NCI-H146 treated with DMSO at 0.1 percent for 48 hours (cell line): ENCODE measurements around the gene COMMD1.
"Not testable (repeated sequence)": the region's sequence is repeated elsewhere in the genome, so short reads cannot be mapped to it uniquely, and the experiment has no call there.

ENCODE experiments used
- DNase-seq: peaks from one replicate; lab custom pipeline; 2025; ENCODE audit not compliant: unreplicated experiment; lab: John Stamatoyannopoulos, UW

COMMD1 gene

GRCh38 chr2:62136956-62137830 is 231.7 kb downstream of the COMMD1 start:
- no peak for DNase-seq

- no peak for DNase-seq
Observed at GRCh38 chr2:62140426-62141141, 235.1 kb downstream of the COMMD1 start.

GRCh38 chr2:62141142-62141740 is 235.8 kb downstream of the COMMD1 start:
- no peak for DNase-seq

- no peak for DNase-seq
Observed at GRCh38 chr2:62142054-62142453, 236.6 kb downstream of the COMMD1 start.

- DNase-seq, result no peak
Observed at GRCh38 chr2:62143696-62144095, 238.2 kb downstream of the COMMD1 start.

GRCh38 chr2:62144689-62145477 is 239.4 kb downstream of the COMMD1 start:
- DNase-seq, result no peak

- no peak for DNase-seq
Observed at GRCh38 chr2:62145478-62146100, 240.1 kb downstream of the COMMD1 start.

- DNase-seq, result not testable (repeated sequence)
Observed at GRCh38 chr2:62146790-62147189, 241.3 kb downstream of the COMMD1 start.

GRCh38 chr2:62147610-62148301 is 242.3 kb downstream of the COMMD1 start:
- DNase-seq, result no peak

GRCh38 chr2:62149708-62150107 is 244.2 kb downstream of the COMMD1 start:
- DNase-seq, result no peak

GRCh38 chr2:62150597-62151305 is 245.3 kb downstream of the COMMD1 start:
- no peak for DNase-seq

- DNase-seq, result no peak
Observed at GRCh38 chr2:62151306-62151638, 245.8 kb downstream of the COMMD1 start.

- DNase-seq, result no peak
Observed at GRCh38 chr2:62152000-62152399, 246.5 kb downstream of the COMMD1 start.

- no peak for DNase-seq
Observed at GRCh38 chr2:62156861-62157496, 251.5 kb downstream of the COMMD1 start.

GRCh38 chr2:62158444-62159121 is 253.1 kb downstream of the COMMD1 start:
- DNase-seq, result no peak

- DNase-seq, result not testable (repeated sequence)
Observed at GRCh38 chr2:62160691-62161090, 255.2 kb downstream of the COMMD1 start.

- DNase-seq, result no peak
Observed at GRCh38 chr2:62163106-62163831, 257.8 kb downstream of the COMMD1 start.

GRCh38 chr2:62163834-62164233 is 258.4 kb downstream of the COMMD1 start:
- no peak for DNase-seq
